ENCODE data around the gene MYO10.

MYO10 gene

DNA sequence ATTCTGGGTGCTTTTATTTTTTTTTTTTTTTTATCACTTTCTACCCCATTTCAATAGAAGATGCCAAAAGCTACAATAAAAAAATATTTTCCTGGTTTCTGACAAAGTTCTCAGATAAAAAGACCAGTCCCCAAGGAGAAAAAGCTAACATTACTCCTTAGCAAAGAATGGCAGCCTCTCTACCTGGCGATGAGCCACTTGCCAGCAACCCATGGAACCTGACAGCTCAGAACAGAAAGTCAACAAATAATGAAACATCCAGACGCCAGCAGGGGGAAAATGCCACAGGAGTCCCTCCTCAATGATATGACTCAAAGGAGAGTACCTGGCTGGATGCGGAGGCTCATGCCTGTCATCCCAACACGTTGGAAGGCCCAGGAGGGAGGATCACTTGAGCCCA lies 123.2 kb downstream of the MYO10 start:
- no peak for DNase-seq (ENCODE audit: low read depth)
- no peak overlapping the region for H3K4me3 ChIP-seq (ENCODE audit: low read depth, low read length)
- TF ChIP-seq, protein P1, sequence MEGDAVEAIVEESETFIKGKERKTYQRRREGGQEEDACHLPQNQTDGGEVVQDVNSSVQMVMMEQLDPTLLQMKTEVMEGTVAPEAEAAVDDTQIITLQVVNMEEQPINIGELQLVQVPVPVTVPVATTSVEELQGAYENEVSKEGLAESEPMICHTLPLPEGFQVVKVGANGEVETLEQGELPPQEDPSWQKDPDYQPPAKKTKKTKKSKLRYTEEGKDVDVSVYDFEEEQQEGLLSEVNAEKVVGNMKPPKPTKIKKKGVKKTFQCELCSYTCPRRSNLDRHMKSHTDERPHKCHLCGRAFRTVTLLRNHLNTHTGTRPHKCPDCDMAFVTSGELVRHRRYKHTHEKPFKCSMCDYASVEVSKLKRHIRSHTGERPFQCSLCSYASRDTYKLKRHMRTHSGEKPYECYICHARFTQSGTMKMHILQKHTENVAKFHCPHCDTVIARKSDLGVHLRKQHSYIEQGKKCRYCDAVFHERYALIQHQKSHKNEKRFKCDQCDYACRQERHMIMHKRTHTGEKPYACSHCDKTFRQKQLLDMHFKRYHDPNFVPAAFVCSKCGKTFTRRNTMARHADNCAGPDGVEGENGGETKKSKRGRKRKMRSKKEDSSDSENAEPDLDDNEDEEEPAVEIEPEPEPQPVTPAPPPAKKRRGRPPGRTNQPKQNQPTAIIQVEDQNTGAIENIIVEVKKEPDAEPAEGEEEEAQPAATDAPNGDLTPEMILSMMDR (IDR thresholded peaks at IDR 0.05; ENCODE audit: low read depth, low read length, missing control alignments): no peak

DNA sequence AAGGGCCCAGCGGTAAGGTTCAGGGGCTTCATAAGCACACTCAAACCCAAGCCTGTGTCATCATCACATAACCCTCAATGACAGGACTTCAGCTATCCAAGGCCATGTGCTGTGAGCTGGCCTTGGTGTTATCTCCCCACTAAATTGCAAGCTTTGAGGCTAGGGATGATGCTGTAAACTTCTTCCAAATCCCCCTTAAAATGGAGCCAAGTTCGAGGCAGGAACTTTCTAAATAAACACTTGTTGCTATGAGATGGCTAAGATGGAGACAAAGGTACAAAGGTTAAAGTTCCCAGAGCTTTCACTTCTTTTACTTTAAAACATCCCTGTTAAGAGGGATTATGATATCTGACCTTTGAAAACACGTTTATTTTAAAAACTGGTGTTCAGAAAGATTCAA lies 123.6 kb downstream of the MYO10 start:
- DNase-seq (ENCODE audit: low read depth): no peak
- H3K4me3 ChIP-seq (ENCODE audit: low read depth, low read length): no peak overlapping the region
- TF ChIP-seq, protein P1 (IDR thresholded peaks at IDR 0.05; ENCODE audit: low read depth, low read length, missing control alignments): no peak

DNA sequence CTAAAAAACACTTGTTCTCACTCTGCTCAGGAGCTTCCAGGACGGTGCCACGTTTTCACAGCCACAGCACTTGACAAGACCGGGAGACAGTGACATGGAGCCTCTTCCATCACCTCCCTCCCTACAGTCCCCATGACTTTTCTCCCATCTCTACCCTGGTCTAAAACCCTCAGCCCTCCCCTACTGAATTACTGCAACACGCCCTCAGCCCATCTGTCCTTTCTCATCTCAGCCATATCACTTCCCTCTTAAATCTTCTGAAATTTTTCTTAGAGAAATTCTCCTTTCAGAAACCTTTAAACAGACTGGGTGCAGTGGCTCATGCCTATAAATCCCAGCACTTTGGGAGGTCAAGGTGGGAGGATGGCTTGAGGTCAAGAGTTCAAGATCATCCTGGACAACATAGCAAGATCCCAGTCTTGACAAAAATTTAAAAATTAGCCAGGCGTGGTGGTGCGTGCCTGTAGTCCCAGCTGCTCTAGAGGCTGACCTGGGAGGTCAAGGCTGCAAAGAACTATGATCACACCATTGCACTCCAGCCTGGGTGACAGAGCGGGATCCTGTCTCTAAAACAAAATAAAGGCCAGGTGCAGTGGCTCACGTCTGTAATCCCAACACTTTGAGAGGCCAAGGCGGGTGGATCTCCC lies 125.8 kb downstream of the MYO10 start:
- DNase-seq (ENCODE audit: low read depth): no peak
- TF ChIP-seq, protein P1 (IDR thresholded peaks at IDR 0.05; ENCODE audit: low read depth, low read length, missing control alignments): no peak
- no peak overlapping the region for H3K4me3 ChIP-seq (ENCODE audit: low read depth, low read length)

DNA sequence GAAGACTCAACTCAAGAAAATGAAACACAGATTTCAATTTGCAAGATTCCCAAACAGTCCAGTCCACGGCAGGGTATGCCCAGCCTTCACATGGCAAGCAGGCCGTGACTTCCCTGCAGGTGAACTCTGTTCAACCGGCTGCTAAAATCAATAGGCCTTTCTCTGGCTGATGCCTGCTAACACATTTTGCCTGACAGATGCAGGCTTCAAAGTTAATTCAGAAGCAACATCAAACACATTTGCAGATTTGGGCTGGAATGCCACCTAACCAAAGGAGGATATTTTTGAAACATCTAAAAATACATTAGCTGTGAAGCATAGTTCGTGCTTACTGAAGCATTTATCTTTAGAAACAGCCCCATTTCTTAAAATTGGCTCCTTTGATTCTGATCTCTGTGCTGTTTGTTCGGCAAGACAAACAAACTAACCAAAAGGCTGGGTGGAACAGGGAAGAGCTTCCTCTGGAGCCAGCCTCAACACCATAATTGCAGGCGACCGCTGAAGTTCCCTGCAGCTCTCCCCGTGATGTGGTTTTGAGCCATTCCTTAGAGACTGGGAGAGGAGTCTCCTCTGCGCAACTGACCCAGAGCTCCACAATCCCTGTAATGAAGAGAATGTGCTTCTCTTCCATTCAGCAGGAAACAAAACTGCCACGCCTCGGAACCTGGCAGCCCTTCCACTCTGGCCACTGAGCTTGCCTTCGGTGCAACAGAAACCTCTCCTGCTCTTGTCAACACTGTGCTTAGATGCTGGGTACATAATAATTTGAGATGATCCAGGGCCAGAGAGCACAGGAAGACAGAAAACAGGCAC lies 126.5 kb downstream of the MYO10 start:
- no peak overlapping the region for H3K4me3 ChIP-seq (ENCODE audit: low read depth, low read length)
- TF ChIP-seq, protein P1 (IDR thresholded peaks at IDR 0.05; ENCODE audit: low read depth, low read length, missing control alignments): no peak
- DNase-seq (ENCODE audit: low read depth): no peak

DNA sequence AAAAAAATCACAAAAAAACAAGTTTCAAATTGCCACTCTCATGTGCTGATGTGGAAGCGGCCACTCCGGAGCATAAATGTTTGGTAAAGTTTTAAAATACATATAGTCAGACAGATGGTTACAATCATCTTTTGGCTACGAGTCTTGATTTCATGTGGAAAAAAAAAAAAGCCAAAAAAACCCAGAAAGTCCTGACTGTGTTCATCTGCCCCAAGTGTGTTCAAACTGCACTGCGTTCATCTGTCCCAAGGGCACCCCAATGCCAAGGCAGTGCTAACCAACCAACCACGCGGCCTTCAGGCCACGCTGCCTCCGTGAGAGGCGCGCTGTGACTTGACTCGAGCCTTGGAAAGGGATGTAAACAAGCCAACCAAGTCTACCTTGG lies 127.1 kb downstream of the MYO10 start:
- TF ChIP-seq, protein P1 (IDR thresholded peaks at IDR 0.05; ENCODE audit: low read depth, low read length, missing control alignments): no peak
- H3K4me3 ChIP-seq (ENCODE audit: low read depth, low read length): no peak overlapping the region
- no peak for DNase-seq (ENCODE audit: low read depth)

DNA sequence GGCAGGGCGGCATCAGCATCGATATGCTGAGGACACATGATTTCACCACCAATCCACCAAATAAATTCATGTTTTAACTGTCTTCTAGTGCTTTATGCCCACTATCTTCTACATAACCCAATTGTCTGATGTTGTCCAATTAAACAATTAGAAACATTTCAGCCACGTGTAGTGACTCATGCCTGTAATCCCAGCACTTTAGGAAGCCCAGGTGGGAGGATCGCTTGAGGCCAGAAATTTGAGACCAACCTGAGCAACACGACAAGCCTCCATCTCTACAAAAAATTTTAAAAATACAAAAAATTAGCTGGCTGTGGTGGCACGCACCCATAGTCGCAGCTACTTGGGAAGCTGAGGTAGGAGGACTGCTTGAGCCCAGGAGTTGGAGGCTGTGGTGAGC lies 128.1 kb downstream of the MYO10 start:
- H3K4me3 ChIP-seq (ENCODE audit: low read depth, low read length): no peak overlapping the region
- DNase-seq (ENCODE audit: low read depth): no peak
- TF ChIP-seq, protein P1 (IDR thresholded peaks at IDR 0.05; ENCODE audit: low read depth, low read length, missing control alignments): no peak

DNA sequence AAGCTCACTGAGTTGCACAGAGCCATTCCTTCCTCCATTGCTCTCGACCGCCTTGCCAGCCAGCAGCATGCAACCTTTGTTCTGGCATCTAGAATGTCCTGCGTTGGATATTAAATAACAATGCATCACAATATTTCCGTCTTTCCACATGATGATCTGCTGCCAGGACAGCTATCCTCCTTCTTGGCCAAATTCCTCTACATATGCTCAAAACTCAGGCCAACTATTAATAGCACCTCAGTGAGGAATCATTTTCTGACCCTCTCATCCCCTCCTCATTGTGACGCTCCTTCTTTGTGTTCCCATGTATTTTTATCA lies 128.6 kb downstream of the MYO10 start:
- no peak overlapping the region for H3K4me3 ChIP-seq (ENCODE audit: low read depth, low read length)
- TF ChIP-seq, protein P1 (IDR thresholded peaks at IDR 0.05; ENCODE audit: low read depth, low read length, missing control alignments): no peak
- DNase-seq (ENCODE audit: low read depth): no peak
